Measurements from ENCODE around the gene GRIN2A.

GRCh38 chr16:9766891-9767290 lies 415.3 kb downstream of the GRIN2A start:
- TF ChIP-seq POLR2AphosphoS5 (IDR thresholded peaks at IDR 0.05), result no peak
- no peak for TF ChIP-seq POLR2A (IDR thresholded peaks at IDR 0.05)

All from spleen (tissue), 3 donors.